ENCODE measurements around the gene NLRC4. TPM values are rescaled to one million over a fixed set of nuclear protein-coding genes. Genes with fewer than 3 reads are reported as not detected.

NLRC4 gene
- total and polyA plus RNA-seq, 2 of the 8 experiments (the other 6 are each of a cell fraction or from before 2014, with no cell fraction given), result not detected

GRCh38 chr2:32242331-32242730 lies 22.4 kb downstream of the NLRC4 start:
- ChIA-PET CTCF (ENCODE audit: partially characterized antibody) (no interaction called here), POLR2A (ENCODE audit: partially characterized antibody) (interaction anchor here (1.3 kb wide), 1 partner anchor 12 kb away, joined by 5 read pairs; no protein-coding TSS in a partner anchor)
- DNase-seq (ENCODE audit: low read depth in 1 of 2, low spot score in 2 of 2) (no peak), FAIRE-seq (no peak)
- H3K27ac ChIP-seq (ENCODE audit: low read depth, low read length), result no peak overlapping the region
- no peak overlapping the region for H3K4ac ChIP-seq (replicated peaks; ENCODE audit: insufficient read length, low read depth, low read length)
- no peaks in the 10 kb centered on the region for H3K23me2 ChIP-seq (ENCODE audit: low read depth, low read length)
- no peak overlapping the region for H2BK20ac ChIP-seq (ENCODE audit: low read length)
- H2AFZ ChIP-seq (ENCODE audit: low read length), result no peak overlapping the region
- H3K79me1 ChIP-seq (ENCODE audit: low read depth, low read length), result no peaks in the 10 kb centered on the region
- H3K18ac ChIP-seq (ENCODE audit: extremely low read depth, low read length), result no peak overlapping the region
- H3K9me3 ChIP-seq (ENCODE audit: insufficient read depth in 2 of 2, low read depth in 1 of 2, low read length in 1 of 2), result no peaks in the 10 kb centered on the region
- H4K20me1 ChIP-seq (replicated peaks in 1 of 2; ENCODE audit: control insufficient read depth in 1 of 2, insufficient read depth in 2 of 2, low read length in 2 of 2), result no peaks in the 10 kb centered on the region
- no peak overlapping the region for H4K91ac ChIP-seq (replicated peaks; ENCODE audit: insufficient read length, low read length)
- H3K23ac ChIP-seq (ENCODE audit: insufficient read length), result no peak overlapping the region
- H3K4me1 ChIP-seq (replicated peaks in 1 of 4; ENCODE audit: control insufficient read depth in 3 of 4, insufficient read depth in 4 of 4, low read length in 3 of 4), result no peaks in the 10 kb centered on the region
- 96% methylated on average over 3 of the region's 3 CpGs; no CpG with 5 or more reads in 1 of the 2 experiments for WGBS, 2 experiments (ENCODE audit: extremely low coverage in 1 of 2, insufficient coverage in 1 of 2, insufficient read length in 1 of 2, insufficient replicate concordance in 2 of 2, low coverage in 1 of 2, low lambda C conversion rate in 2 of 2, missing lambda C conversion rate in 1 of 2)
- no peak overlapping the region for H3K4me3 ChIP-seq (ENCODE audit: extremely low read depth in 1 of 4, insufficient read depth in 2 of 4, low read depth in 3 of 4, low read length in 4 of 4)
- no peak overlapping the region for H2BK12ac ChIP-seq (ENCODE audit: low read depth, low read length)
- H2BK120ac ChIP-seq (replicated peaks; ENCODE audit: low read depth, low read length), result no peak overlapping the region
- no peaks in the 10 kb centered on the region for H3K79me2 ChIP-seq (ENCODE audit: control insufficient read depth in 1 of 2, insufficient read depth in 2 of 2, low read length in 2 of 2)
- no peaks in the 10 kb centered on the region for H3K36me3 ChIP-seq (ENCODE audit: control insufficient read depth in 2 of 4, insufficient read depth in 4 of 4, low read length in 3 of 4)
- H4K5ac ChIP-seq (ENCODE audit: insufficient read length, low read depth, low read length), result no peak overlapping the region
- no peak overlapping the region for H3K14ac ChIP-seq (ENCODE audit: insufficient read length)
- H2AK5ac ChIP-seq (ENCODE audit: low read depth, low read length), result no peak overlapping the region
- H2BK5ac ChIP-seq (ENCODE audit: low read depth, low read length), result no peak overlapping the region
- no peak overlapping the region for H2BK15ac ChIP-seq (ENCODE audit: low read length)
- no peak overlapping the region for H4K8ac ChIP-seq (ENCODE audit: extremely low read depth, insufficient read depth, low read length)
- H3K56ac ChIP-seq (replicated peaks; ENCODE audit: insufficient read length, low read depth, low read length), result no peak overlapping the region
- H3K4me2 ChIP-seq (ENCODE audit: insufficient read depth in 1 of 2, low read depth in 2 of 2, low read length in 2 of 2), result no peak overlapping the region
- no peak overlapping the region for H3K9ac ChIP-seq (replicated peaks in 1 of 4; ENCODE audit: extremely low read depth in 1 of 4, low read depth in 3 of 4, low read length in 3 of 4)
- no peaks in the 10 kb centered on the region for H3K27me3 ChIP-seq (replicated peaks in 1 of 4; ENCODE audit: control insufficient read depth in 3 of 4, extremely low read depth in 1 of 4, insufficient read depth in 3 of 4, low read length in 3 of 4)
- TF ChIP-seq SAP30 (IDR thresholded peaks at IDR 0.05; ENCODE audit: insufficient read depth, insufficient replicate concordance, low read length) (no peak), KDM4A (IDR thresholded peaks at IDR 0.05; ENCODE audit: low read depth, low read length, severe bottlenecking) (no peak), POLR2A (IDR thresholded peaks at IDR 0.05; ENCODE audit: control extremely low read depth in 1 of 2, low read depth in 2 of 2, low read length in 2 of 2) (no peak), BACH1 (IDR thresholded peaks at IDR 0.05; ENCODE audit: low read length) (no peak), RBBP5 (IDR thresholded peaks at IDR 0.05; ENCODE audit: borderline replicate concordance, low read depth, low read length) (no peak), SUZ12 (IDR thresholded peaks at IDR 0.05; ENCODE audit: low read length) (no peak), ATF3 (IDR thresholded peaks at IDR 0.05; ENCODE audit: insufficient read depth, low read depth, low read length) (no peak), ATF2 (IDR thresholded peaks at IDR 0.05; ENCODE audit: low read length) (no peak), CBX8 (IDR thresholded peaks at IDR 0.05; ENCODE audit: borderline replicate concordance, low read depth, low read length) (no peak), JUND (IDR thresholded peaks at IDR 0.05; ENCODE audit: low read length) (no peak), CHD2 (IDR thresholded peaks at IDR 0.05; ENCODE audit: low read length) (no peak), CREB1 (IDR thresholded peaks at IDR 0.05) (no peak)

Measured in H1 (cell line).